Neural progenitor cell (in vitro differentiated cells): Measurements from ENCODE around the gene HS2ST1. TPM values are rescaled to one million over a fixed set of nuclear protein-coding genes. Genes with fewer than 3 reads are reported as not detected.

Source experiments
- DNase-seq: peaks from one replicate; pipeline ENCODE4 v3.0.0-alpha.2; 2016; ENCODE audit warnings: low spot score
- H2AFZ ChIP-seq: fragments of 200-600 bp; sonication (generic); replicated peaks from 2 replicates; pipeline ENCODE4 v1.6.1; 2016; ENCODE audit warnings: antibody characterized with exemption
- H3F3A ChIP-seq: fragments of 200-600 bp; sonication (generic); 2 replicates; pipeline ENCODE4 v1.6.1; 2016; ENCODE audit warnings: antibody characterized with exemption, low read depth
- H3K27ac ChIP-seq: fragments of 200-600 bp; sonication (generic); 2 replicates; pipeline ENCODE4 v1.5.1; 2016; ENCODE audit warnings: mild to moderate bottlenecking
- H3K27me3 ChIP-seq: fragments of 200-600 bp; sonication (generic); 2 replicates; pipeline ENCODE4 v1.6.1; 2016; ENCODE audit warnings: mild to moderate bottlenecking, moderate library complexity
- H3K36me3 ChIP-seq: fragments of 200-600 bp; sonication (generic); 2 replicates; pipeline ENCODE4 v1.5.1; 2016
- H3K4me1 ChIP-seq: fragments of 200-600 bp; sonication (generic); 2 replicates; pipeline ENCODE4 v1.6.1; 2016; ENCODE audit warnings: mixed run types
- H3K4me2 ChIP-seq: fragments of 200-600 bp; sonication (generic); 2 replicates; pipeline ENCODE4 v1.6.1; 2016
- H3K4me3 ChIP-seq: fragments of 200-600 bp; sonication (generic); 2 replicates; pipeline ENCODE4 v1.5.1; 2016
- H3K79me2 ChIP-seq: fragments of 200-600 bp; sonication (generic); 2 replicates; pipeline ENCODE4 v1.6.1; 2016; ENCODE audit warnings: low read depth
- H3K9ac ChIP-seq: fragments of 200-600 bp; sonication (generic); 2 replicates; pipeline ENCODE4 v1.6.1; 2016
- H3K9me3 ChIP-seq: fragments of 200-600 bp; sonication (generic); 2 replicates; pipeline ENCODE4 v1.5.1; 2016; ENCODE audit warnings: low read depth
- H4K20me1 ChIP-seq: fragments of 200-600 bp; sonication (generic); 2 replicates; pipeline ENCODE4 v1.6.1; 2016; ENCODE audit warnings: low read depth
- H3K27ac Mint-ChIP-seq: 3 replicates; pipeline ENCODE4 v1.8.0; 2021; ENCODE audit warnings: mixed read lengths
- H3K27me3 Mint-ChIP-seq: 2 replicates; pipeline ENCODE4 v1.8.0; 2022; ENCODE audit warnings: low read depth, mild to moderate bottlenecking, inconsistent platforms, moderate library complexity, mixed read lengths; ENCODE audit not compliant: insufficient read depth
- H3K36me3 Mint-ChIP-seq: 3 replicates; pipeline ENCODE4 v1.8.0; 2021; ENCODE audit warnings: mixed read lengths
- H3K4me1 Mint-ChIP-seq: 3 replicates; pipeline ENCODE4 v1.8.0; 2021; ENCODE audit warnings: mixed read lengths
- H3K4me3 Mint-ChIP-seq: 3 replicates; pipeline ENCODE4 v1.8.0; 2021; ENCODE audit warnings: mild to moderate bottlenecking, moderate library complexity, mixed read lengths
- H3K9me3 Mint-ChIP-seq: 3 replicates; pipeline ENCODE4 v1.8.0; 2020; ENCODE audit warnings: mixed read lengths
- EZH2 ChIP-seq: fragments of 200-600 bp; sonication (generic); IDR thresholded peaks from 2 replicates; pipeline ENCODE4 v1.6.1; 2017; ENCODE audit warnings: antibody characterized with exemption, mild to moderate bottlenecking, moderate library complexity
- EZH2phosphoT487 ChIP-seq: fragments of 200-600 bp; sonication (generic); IDR thresholded peaks from 2 replicates; pipeline ENCODE4 v1.6.1; 2017; ENCODE audit warnings: antibody characterized with exemption
- total RNA-seq: library from RNA; depleted of rRNA; stranded (reverse); fragments of >200 nt; gene quantifications from 2 replicates; pipeline ENCODE4 v1.2.3, GENCODE V29; 2015; ENCODE audit warnings: low replicate concordance
- TF ChIP-seq, protein P1 (sequence below): fragments of 200-600 bp; sonication (generic); IDR thresholded peaks from 2 replicates; pipeline ENCODE4 v1.5.1; 2017; ENCODE audit warnings: antibody characterized with exemption, mild to moderate bottlenecking

Gene HS2ST1
- total RNA-seq, 1 donor from 2014 or later = 33.2 TPM

DNA sequence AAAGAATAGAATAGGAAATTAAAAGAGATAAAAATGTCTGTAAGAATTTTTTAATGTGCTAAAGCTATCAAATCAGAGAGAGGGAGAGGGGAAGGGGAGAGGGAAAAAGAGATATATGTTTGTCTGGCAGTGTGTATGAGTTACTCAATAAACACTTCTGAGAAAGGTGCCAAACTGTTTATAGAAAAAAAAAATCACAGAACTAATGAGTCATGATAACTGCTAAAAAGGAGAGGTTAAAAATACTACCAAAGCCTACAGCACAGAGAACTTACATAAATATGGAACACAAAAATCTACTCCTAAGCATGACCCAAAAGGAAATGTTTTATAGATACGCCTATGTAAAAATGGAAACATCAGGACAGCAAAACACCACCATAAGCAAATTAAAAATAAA, 46.0 kb upstream of the HS2ST1 start:
- Histone ChIP-seq H3K4me3 (no peak overlapping the region), H3K9ac (no peak overlapping the region), H3K4me2 (no peak overlapping the region), H3K9me3 (no peaks in the 10 kb centered on the region), H3K79me2 (no peaks in the 10 kb centered on the region), H3K36me3 (no peaks in the 10 kb centered on the region), H2AFZ (no peak overlapping the region), H3K4me1 (no peaks in the 10 kb centered on the region), H3F3A (no peaks in the 10 kb centered on the region), H3K27me3 (no peaks in the 10 kb centered on the region), H4K20me1 (no peaks in the 10 kb centered on the region), H3K27ac (no peak overlapping the region)
- TF ChIP-seq EZH2phosphoT487 = no peak
- TF ChIP-seq, protein P1, sequence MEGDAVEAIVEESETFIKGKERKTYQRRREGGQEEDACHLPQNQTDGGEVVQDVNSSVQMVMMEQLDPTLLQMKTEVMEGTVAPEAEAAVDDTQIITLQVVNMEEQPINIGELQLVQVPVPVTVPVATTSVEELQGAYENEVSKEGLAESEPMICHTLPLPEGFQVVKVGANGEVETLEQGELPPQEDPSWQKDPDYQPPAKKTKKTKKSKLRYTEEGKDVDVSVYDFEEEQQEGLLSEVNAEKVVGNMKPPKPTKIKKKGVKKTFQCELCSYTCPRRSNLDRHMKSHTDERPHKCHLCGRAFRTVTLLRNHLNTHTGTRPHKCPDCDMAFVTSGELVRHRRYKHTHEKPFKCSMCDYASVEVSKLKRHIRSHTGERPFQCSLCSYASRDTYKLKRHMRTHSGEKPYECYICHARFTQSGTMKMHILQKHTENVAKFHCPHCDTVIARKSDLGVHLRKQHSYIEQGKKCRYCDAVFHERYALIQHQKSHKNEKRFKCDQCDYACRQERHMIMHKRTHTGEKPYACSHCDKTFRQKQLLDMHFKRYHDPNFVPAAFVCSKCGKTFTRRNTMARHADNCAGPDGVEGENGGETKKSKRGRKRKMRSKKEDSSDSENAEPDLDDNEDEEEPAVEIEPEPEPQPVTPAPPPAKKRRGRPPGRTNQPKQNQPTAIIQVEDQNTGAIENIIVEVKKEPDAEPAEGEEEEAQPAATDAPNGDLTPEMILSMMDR = no peak
- TF ChIP-seq EZH2 = no peak
- no peak for DNase-seq
- H3K4me3 Mint-ChIP-seq = no peak overlapping the region
- H3K27me3 Mint-ChIP-seq = no peaks in the 10 kb centered on the region
- H3K36me3 Mint-ChIP-seq = peaks cover 10% of the 10 kb centered on the region
- H3K9me3 Mint-ChIP-seq = no peaks in the 10 kb centered on the region
- H3K4me1 Mint-ChIP-seq = no peaks in the 10 kb centered on the region
- no peak overlapping the region for H3K27ac Mint-ChIP-seq

- Histone ChIP-seq H3K4me1 (no peaks in the 10 kb centered on the region), H4K20me1 (no peaks in the 10 kb centered on the region), H3K9me3 (no peaks in the 10 kb centered on the region), H3K36me3 (no peaks in the 10 kb centered on the region), H2AFZ (no peak overlapping the region), H3K4me3 (no peak overlapping the region), H3K9ac (no peak overlapping the region), H3K27ac (no peak overlapping the region), H3K79me2 (no peaks in the 10 kb centered on the region), H3F3A (no peaks in the 10 kb centered on the region), H3K4me2 (no peak overlapping the region), H3K27me3 (no peaks in the 10 kb centered on the region)
- Mint-ChIP-seq H3K36me3 (peaks cover 8% of the 10 kb centered on the region), H3K27me3 (no peaks in the 10 kb centered on the region), H3K9me3 (no peaks in the 10 kb centered on the region), H3K4me3 (no peak overlapping the region), H3K27ac (no peak overlapping the region), H3K4me1 (no peaks in the 10 kb centered on the region)
- TF ChIP-seq, protein P1 = no peak
- TF ChIP-seq EZH2 (no peak), EZH2phosphoT487 (no peak)
- no peak for DNase-seq
These were observed 43.4 kb upstream of the HS2ST1 start for GRCh38 chr1:86871001-86871400.

DNA sequence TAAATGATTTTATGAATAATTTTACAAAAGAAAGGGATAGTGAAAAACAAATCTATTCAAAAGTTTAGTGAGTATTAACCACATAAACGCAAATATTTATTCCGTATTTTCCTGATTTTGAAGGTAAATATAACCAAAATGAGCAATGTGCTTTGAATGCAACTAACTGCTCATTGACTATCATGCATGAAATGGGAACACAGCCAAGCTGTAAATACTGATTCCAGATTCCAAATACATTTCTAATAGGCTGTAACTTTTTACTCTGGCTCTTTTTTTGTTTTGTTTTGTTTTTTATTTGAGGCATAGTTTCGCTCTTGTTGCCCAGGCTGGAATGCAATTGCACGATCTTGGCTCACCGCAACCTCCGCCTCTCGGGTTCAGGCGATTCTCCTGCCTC, 42.3 kb upstream of the HS2ST1 start:
- H3K36me3 ChIP-seq = no peaks in the 10 kb centered on the region
- no peak overlapping the region for H3K9ac ChIP-seq
- H2AFZ ChIP-seq = no peak overlapping the region
- no peak overlapping the region for H3K4me2 ChIP-seq
- TF ChIP-seq EZH2 (no peak), EZH2phosphoT487 (no peak)
- TF ChIP-seq, protein P1 = no peak
- H3K4me3 Mint-ChIP-seq = no peak overlapping the region
- H3K79me2 ChIP-seq = no peaks in the 10 kb centered on the region
- H3K4me1 ChIP-seq = no peaks in the 10 kb centered on the region
- H3K27me3 ChIP-seq = no peaks in the 10 kb centered on the region
- no peaks in the 10 kb centered on the region for H3K9me3 ChIP-seq
- no peaks in the 10 kb centered on the region for H4K20me1 ChIP-seq
- H3K27me3 Mint-ChIP-seq = no peaks in the 10 kb centered on the region
- no peak for DNase-seq
- H3K4me3 ChIP-seq = no peak overlapping the region
- H3K27ac Mint-ChIP-seq = no peak overlapping the region
- no peaks in the 10 kb centered on the region for H3K4me1 Mint-ChIP-seq
- no peak overlapping the region for H3K27ac ChIP-seq
- peaks cover 11% of the 10 kb centered on the region for H3K36me3 Mint-ChIP-seq
- no peaks in the 10 kb centered on the region for H3K9me3 Mint-ChIP-seq
- H3F3A ChIP-seq = no peaks in the 10 kb centered on the region
